Measurements from ENCODE around the gene CDH5.

DNA sequence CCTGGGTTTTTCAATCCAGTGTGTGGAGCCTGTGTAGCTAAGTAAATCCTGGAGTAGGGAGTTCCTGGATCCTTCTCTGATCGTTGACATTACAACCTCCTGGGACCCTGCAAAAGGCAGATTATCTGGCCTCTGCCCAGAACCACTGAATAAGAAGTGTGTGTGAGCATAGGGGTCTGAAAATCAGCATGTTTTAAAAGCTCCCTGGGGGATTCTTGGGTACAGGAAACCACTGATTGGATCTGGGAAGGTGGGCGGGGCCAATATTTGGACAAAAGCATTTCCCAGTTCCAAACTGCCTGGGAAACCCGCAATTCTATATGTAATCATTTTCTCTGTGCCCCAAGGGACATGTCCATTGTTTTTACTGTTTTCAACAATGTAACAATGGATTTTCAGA lies 33.4 kb downstream of the CDH5 start:
- TF ChIP-seq, protein P1, sequence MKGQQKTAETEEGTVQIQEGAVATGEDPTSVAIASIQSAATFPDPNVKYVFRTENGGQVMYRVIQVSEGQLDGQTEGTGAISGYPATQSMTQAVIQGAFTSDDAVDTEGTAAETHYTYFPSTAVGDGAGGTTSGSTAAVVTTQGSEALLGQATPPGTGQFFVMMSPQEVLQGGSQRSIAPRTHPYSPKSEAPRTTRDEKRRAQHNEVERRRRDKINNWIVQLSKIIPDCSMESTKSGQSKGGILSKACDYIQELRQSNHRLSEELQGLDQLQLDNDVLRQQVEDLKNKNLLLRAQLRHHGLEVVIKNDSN (IDR thresholded peaks at IDR 0.05) = no peak
- TF ChIP-seq, protein P2, sequence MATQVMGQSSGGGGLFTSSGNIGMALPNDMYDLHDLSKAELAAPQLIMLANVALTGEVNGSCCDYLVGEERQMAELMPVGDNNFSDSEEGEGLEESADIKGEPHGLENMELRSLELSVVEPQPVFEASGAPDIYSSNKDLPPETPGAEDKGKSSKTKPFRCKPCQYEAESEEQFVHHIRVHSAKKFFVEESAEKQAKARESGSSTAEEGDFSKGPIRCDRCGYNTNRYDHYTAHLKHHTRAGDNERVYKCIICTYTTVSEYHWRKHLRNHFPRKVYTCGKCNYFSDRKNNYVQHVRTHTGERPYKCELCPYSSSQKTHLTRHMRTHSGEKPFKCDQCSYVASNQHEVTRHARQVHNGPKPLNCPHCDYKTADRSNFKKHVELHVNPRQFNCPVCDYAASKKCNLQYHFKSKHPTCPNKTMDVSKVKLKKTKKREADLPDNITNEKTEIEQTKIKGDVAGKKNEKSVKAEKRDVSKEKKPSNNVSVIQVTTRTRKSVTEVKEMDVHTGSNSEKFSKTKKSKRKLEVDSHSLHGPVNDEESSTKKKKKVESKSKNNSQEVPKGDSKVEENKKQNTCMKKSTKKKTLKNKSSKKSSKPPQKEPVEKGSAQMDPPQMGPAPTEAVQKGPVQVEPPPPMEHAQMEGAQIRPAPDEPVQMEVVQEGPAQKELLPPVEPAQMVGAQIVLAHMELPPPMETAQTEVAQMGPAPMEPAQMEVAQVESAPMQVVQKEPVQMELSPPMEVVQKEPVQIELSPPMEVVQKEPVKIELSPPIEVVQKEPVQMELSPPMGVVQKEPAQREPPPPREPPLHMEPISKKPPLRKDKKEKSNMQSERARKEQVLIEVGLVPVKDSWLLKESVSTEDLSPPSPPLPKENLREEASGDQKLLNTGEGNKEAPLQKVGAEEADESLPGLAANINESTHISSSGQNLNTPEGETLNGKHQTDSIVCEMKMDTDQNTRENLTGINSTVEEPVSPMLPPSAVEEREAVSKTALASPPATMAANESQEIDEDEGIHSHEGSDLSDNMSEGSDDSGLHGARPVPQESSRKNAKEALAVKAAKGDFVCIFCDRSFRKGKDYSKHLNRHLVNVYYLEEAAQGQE (IDR thresholded peaks at IDR 0.05; ENCODE audit: low read depth) = no peak
- no peak for TF ChIP-seq FOXM1 (IDR thresholded peaks at IDR 0.05; ENCODE audit: borderline replicate concordance, low read depth)
- no peak for TF ChIP-seq RAD21 (IDR thresholded peaks at IDR 0.05; ENCODE audit: low read depth)
- TF ChIP-seq, protein P3, sequence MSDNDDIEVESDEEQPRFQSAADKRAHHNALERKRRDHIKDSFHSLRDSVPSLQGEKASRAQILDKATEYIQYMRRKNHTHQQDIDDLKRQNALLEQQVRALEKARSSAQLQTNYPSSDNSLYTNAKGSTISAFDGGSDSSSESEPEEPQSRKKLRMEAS (IDR thresholded peaks at IDR 0.05) = no peak
- TF ChIP-seq EP300 (IDR thresholded peaks at IDR 0.05; ENCODE audit: borderline replicate concordance) = no peak
- no peak for TF ChIP-seq EGR1 (IDR thresholded peaks at IDR 0.05)
- TF ChIP-seq TAF1 (IDR thresholded peaks at IDR 0.05; ENCODE audit: low read depth) = no peak
- no peak for TF ChIP-seq ZBTB7A (IDR thresholded peaks at IDR 0.05; ENCODE audit: low read depth)
- TF ChIP-seq CEBPB (IDR thresholded peaks at IDR 0.05) = no peak
- no peak for TF ChIP-seq TCF12 (IDR thresholded peaks at IDR 0.05; ENCODE audit: low read depth)
- TF ChIP-seq CREB1 (IDR thresholded peaks at IDR 0.05; ENCODE audit: low read depth) = no peak
